ENCODE data around the gene SATB1.

DNA sequence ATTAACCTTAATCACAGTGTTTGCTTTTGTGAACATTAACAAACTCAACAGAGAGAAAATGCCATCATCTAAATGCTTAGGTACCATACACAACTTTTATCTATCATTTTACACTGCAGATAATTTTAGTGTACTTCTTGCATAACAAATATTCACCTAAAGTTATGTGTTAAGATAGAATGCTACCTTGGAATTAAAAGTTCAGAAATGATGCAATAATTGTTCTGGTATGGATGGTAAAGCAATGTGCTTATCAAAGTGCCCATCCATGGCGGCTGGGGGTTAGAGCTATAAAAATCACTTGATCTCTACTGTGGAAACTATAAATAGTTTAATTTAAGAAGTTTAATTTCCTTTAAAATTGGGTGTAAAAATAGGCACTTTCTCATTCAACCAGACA lies 28.7 kb downstream of the SATB1 start:
- TF ChIP-seq, protein P1, sequence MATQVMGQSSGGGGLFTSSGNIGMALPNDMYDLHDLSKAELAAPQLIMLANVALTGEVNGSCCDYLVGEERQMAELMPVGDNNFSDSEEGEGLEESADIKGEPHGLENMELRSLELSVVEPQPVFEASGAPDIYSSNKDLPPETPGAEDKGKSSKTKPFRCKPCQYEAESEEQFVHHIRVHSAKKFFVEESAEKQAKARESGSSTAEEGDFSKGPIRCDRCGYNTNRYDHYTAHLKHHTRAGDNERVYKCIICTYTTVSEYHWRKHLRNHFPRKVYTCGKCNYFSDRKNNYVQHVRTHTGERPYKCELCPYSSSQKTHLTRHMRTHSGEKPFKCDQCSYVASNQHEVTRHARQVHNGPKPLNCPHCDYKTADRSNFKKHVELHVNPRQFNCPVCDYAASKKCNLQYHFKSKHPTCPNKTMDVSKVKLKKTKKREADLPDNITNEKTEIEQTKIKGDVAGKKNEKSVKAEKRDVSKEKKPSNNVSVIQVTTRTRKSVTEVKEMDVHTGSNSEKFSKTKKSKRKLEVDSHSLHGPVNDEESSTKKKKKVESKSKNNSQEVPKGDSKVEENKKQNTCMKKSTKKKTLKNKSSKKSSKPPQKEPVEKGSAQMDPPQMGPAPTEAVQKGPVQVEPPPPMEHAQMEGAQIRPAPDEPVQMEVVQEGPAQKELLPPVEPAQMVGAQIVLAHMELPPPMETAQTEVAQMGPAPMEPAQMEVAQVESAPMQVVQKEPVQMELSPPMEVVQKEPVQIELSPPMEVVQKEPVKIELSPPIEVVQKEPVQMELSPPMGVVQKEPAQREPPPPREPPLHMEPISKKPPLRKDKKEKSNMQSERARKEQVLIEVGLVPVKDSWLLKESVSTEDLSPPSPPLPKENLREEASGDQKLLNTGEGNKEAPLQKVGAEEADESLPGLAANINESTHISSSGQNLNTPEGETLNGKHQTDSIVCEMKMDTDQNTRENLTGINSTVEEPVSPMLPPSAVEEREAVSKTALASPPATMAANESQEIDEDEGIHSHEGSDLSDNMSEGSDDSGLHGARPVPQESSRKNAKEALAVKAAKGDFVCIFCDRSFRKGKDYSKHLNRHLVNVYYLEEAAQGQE (IDR thresholded peaks at IDR 0.05), result no peak
- TF ChIP-seq, protein P2, sequence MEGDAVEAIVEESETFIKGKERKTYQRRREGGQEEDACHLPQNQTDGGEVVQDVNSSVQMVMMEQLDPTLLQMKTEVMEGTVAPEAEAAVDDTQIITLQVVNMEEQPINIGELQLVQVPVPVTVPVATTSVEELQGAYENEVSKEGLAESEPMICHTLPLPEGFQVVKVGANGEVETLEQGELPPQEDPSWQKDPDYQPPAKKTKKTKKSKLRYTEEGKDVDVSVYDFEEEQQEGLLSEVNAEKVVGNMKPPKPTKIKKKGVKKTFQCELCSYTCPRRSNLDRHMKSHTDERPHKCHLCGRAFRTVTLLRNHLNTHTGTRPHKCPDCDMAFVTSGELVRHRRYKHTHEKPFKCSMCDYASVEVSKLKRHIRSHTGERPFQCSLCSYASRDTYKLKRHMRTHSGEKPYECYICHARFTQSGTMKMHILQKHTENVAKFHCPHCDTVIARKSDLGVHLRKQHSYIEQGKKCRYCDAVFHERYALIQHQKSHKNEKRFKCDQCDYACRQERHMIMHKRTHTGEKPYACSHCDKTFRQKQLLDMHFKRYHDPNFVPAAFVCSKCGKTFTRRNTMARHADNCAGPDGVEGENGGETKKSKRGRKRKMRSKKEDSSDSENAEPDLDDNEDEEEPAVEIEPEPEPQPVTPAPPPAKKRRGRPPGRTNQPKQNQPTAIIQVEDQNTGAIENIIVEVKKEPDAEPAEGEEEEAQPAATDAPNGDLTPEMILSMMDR (IDR thresholded peaks at IDR 0.05), result no peak
- TF ChIP-seq EHMT2 (IDR thresholded peaks at IDR 0.05; ENCODE audit: low read depth) (no peak), POLR2A (IDR thresholded peaks at IDR 0.05; ENCODE audit: low read length) (no peak), CBX2 (IDR thresholded peaks at IDR 0.05; ENCODE audit: borderline replicate concordance, low read depth) (no peak), KDM1A (IDR thresholded peaks at IDR 0.05; ENCODE audit: low read depth) (no peak), PHF8 (IDR thresholded peaks at IDR 0.05; ENCODE audit: borderline replicate concordance, low read depth) (no peak), RCOR1 (IDR thresholded peaks at IDR 0.05; ENCODE audit: low read depth, low read length) (no peak), MYC (IDR thresholded peaks at IDR 0.05; ENCODE audit: borderline replicate concordance, low read length) (no peak), FOSL2 (IDR thresholded peaks at IDR 0.05) (no peak), FOSL2 (CRISPR knock-in tag; IDR thresholded peaks at IDR 0.05) (no peak), EP300 (IDR thresholded peaks at IDR 0.05) (no peak), MAZ (IDR thresholded peaks at IDR 0.05; ENCODE audit: borderline replicate concordance, low read depth, low read length) (no peak)
